Measurements from ENCODE around the gene SPDEF. TPM values are rescaled to one million over a fixed set of nuclear protein-coding genes. Genes with fewer than 3 reads are reported as not detected.

Gene SPDEF
- total and polyA plus RNA-seq, 8 donors = 0.24 to 1.2 (median 0.49) TPM

GRCh38 chr6:34530753-34531365, 25.3 kb downstream of the SPDEF start:
- no peak for FAIRE-seq
- no peaks in the 10 kb centered on the region for H3K27me3 ChIP-seq
- peaks cover 0 to 4% (median 0%) of the 10 kb centered on the region in 3 donors for H3K4me1 ChIP-seq
- no peak overlapping the region for H3K4me3 ChIP-seq
- H3K27ac ChIP-seq = no peak overlapping the region
- intact Hi-C loops (cut with DNase I) = no loop called here
- H3K36me3 ChIP-seq = no peaks in the 10 kb centered on the region
- WGBS, 2 donors = 90 to 91% methylated on average over 18 of the region's 18 CpGs
- H3K9me3 ChIP-seq = no peaks in the 10 kb centered on the region
- ATAC-seq = no peak
- no peak for TF ChIP-seq CTCF (IDR thresholded peaks at IDR 0.05)
- DNase-seq = peak in 1 of 6 donors; percentile 42

GRCh38 chr6:34529665-34530327, 26.3 kb downstream of the SPDEF start:
- Histone ChIP-seq H3K27ac (no peak overlapping the region), H3K4me3 (no peak overlapping the region), H3K9me3 (no peaks in the 10 kb centered on the region), H3K27me3 (no peaks in the 10 kb centered on the region), H3K36me3 (no peaks in the 10 kb centered on the region), H3K4me1 (peaks cover 0 to 4% (median 0%) of the 10 kb centered on the region in 3 donors)
- TF ChIP-seq CTCF (IDR thresholded peaks at IDR 0.05) = no peak
- intact Hi-C loops (cut with DNase I) = loop anchor here in 1 of 3 donors (5.0 kb wide), 1 partner anchor 78 kb away; no protein-coding TSS in a partner anchor
- ATAC-seq = peak in 3 of 4 donors; percentile 17 to 38 (median 36)
- no peak for FAIRE-seq
- 43 to 52% methylated on average over 10 of the region's 10 CpGs for WGBS, 2 donors
- DNase-seq = peak in 5 of 6 donors; percentile 27 to 54 (median 50)

GRCh38 chr6:34528996-34529664, 27.0 kb downstream of the SPDEF start:
- Histone ChIP-seq H3K27ac (no peak overlapping the region), H3K9me3 (no peaks in the 10 kb centered on the region), H3K36me3 (no peaks in the 10 kb centered on the region), H3K4me1 (peaks cover 0 to 4% (median 0%) of the 10 kb centered on the region in 3 donors), H3K4me3 (no peak overlapping the region), H3K27me3 (no peaks in the 10 kb centered on the region)
- FAIRE-seq = no peak
- WGBS, 2 donors = 94 to 96% methylated on average over 8 of the region's 8 CpGs
- no peak for ATAC-seq
- intact Hi-C loops (cut with DNase I) = loop anchor here in 1 of 3 donors (5.0 kb wide), 1 partner anchor 78 kb away; no protein-coding TSS in a partner anchor
- no peak for TF ChIP-seq CTCF (IDR thresholded peaks at IDR 0.05)
- peak in 2 of 6 donors; percentile 16 to 44 for DNase-seq

GRCh38 chr6:34527751-34528670, 28.1 kb downstream of the SPDEF start:
- Histone ChIP-seq H3K9me3 (no peaks in the 10 kb centered on the region), H3K27ac (no peak overlapping the region), H3K36me3 (no peaks in the 10 kb centered on the region), H3K4me1 (peaks cover 0 to 4% (median 0%) of the 10 kb centered on the region in 3 donors), H3K27me3 (no peaks in the 10 kb centered on the region), H3K4me3 (no peak overlapping the region)
- peak in 2 of 6 donors; percentile 14 to 26 for DNase-seq
- FAIRE-seq = no peak
- no peak for TF ChIP-seq CTCF (IDR thresholded peaks at IDR 0.05)
- WGBS, 2 donors = 82 to 85% methylated on average over 12 of the region's 12 CpGs
- ATAC-seq = no peak
- intact Hi-C loops (cut with DNase I) = loop anchor here in 1 of 3 donors (5.0 kb wide), 1 partner anchor 79 kb away; no protein-coding TSS in a partner anchor
